Fibroblast of pulmonary artery (primary cell): Measurements from ENCODE around the gene LAMP5.

Source experiments
- DNase-seq: peaks from one replicate; pipeline ENCODE4 v3.0.0-alpha.2; 2010; ENCODE audit warnings: low read depth
- H3K4me3 ChIP-seq: replicated peaks from 2 replicates; pipeline ENCODE4 v1.5.1; 2011; ENCODE audit warnings: low read depth, mild to moderate bottlenecking, control low read depth, low read length, moderate library complexity
- CTCF ChIP-seq: IDR thresholded peaks from 2 replicates; pipeline ENCODE4 v1.5.1; 2011; ENCODE audit warnings: mild to moderate bottlenecking, control low read depth, low read length, inconsistent platforms; ENCODE audit errors: missing control alignments

The LAMP5 gene

GRCh38 chr20:9515214-9515585, 810 bp downstream of the LAMP5 start:
- TF ChIP-seq CTCF = no peak
- no peak overlapping the region for H3K4me3 ChIP-seq
- DNase-seq = no peak

GRCh38 chr20:9515741-9516233, 1.4 kb downstream of the LAMP5 start:
- TF ChIP-seq CTCF = no peak
- no peak for DNase-seq

GRCh38 chr20:9516234-9516871, 2.0 kb downstream of the LAMP5 start:
- H3K4me3 ChIP-seq = no peak overlapping the region
- no peak for DNase-seq

More at GRCh38 chr20:9515741-9516233, 1.4 kb downstream of the LAMP5 start:
- no peak overlapping the region for H3K4me3 ChIP-seq

DNA sequence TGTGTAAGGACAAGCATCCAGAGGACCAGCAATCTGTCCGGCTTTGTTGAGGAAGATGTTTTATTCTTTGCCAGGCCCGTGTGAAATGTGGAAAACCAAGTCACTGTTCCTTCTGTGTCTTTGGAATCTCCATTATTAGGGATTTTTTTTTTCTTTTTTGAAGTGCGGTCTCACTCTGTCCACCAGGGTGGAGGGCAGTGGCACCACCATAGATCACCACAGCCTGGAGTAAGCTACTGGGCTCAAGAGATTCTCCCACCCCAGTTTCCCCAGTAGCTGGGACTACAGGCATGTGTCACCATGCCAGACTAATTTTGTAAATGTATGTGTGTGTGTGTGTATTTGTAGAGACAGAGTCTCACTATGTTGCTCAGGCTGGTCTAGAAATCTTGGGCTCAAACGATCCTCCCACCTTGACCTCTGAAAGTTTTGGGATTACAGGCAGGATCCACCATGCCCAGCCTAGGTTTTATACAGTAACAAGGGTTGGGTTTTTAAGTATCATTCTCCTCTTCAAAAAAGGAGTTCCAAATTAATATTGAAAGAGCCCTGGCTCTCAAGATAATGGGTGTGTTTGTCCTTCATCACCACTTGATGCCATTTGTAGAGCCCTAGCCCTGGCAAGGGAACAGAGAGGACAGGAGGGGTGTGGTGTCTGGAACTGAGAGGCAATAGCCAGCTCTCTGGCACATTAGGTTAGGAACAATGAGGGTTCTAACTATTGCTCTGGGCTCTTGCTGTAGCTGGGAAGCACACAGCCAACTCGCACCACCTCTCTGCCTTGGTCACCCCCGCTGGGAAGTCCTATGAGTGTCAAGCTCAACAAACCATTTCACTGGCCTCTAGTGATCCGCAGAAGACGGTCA, 3.1 kb downstream of the LAMP5 start:
- TF ChIP-seq CTCF = no peak
- no peak overlapping the region for H3K4me3 ChIP-seq

More at GRCh38 chr20:9516234-9516871, 2.0 kb downstream of the LAMP5 start:
- no peak for TF ChIP-seq CTCF

DNA sequence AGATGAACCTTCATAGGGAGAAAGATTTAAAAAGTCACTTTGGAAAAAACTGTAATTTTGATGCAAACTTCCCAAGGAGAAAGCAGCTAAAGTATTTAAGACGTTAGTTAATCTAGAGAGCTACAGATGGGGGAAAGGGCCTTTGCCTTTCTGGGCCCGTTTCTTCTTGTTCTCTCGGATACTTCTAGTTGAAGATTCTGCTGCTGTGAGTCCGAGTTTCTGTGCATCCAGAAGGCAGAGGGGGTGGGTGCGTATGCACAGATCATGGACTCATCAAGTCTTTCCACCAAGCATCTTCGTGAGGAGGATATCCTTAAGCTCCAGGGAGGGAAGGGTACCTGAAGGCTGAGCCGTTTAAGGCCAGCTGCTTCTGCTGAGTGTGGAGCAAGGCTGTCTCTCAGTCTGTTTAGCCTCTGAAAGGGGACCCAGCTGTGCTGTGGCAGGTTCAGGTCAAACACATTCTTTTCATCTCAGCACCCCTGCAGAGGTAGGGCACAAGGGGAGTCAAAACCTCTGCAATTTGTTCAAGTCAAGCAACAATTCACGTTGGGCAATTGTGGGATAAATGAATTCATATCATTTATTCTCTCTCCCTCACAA, 4.3 kb downstream of the LAMP5 start:
- H3K4me3 ChIP-seq = no peak overlapping the region
- DNase-seq = no peak
- no peak for TF ChIP-seq CTCF

More for the DNA sequence above, 3.1 kb downstream of the LAMP5 start:
- DNase-seq = no peak

- TF ChIP-seq CTCF = no peak
- no peak for DNase-seq
- no peak overlapping the region for H3K4me3 ChIP-seq
Observed at GRCh38 chr20:9520086-9520485, 5.7 kb downstream of the LAMP5 start.
